HG03520 (cell line): ENCODE measurements around the gene ARHGAP26.

Source experiments
- ATAC-seq: cut with Tn5 transposase; IDR thresholded peaks from one replicate; pipeline ENCODE4 v1.9.1; 2021; ENCODE audit warnings: mild to moderate bottlenecking, moderate library complexity; ENCODE audit not compliant: unreplicated experiment

ARHGAP26 gene

GRCh38 chr5:143031781-143032580 lies 261.8 kb downstream of the ARHGAP26 start:
- ATAC-seq, result no peak

- no peak for ATAC-seq
Measured at GRCh38 chr5:143032581-143032836, 262.3 kb downstream of the ARHGAP26 start.

GRCh38 chr5:143033535-143034250 lies 263.5 kb downstream of the ARHGAP26 start:
- ATAC-seq, result no peak

- ATAC-seq, result no peak
Measured at GRCh38 chr5:143036146-143036927, 266.2 kb downstream of the ARHGAP26 start.

GRCh38 chr5:143037071-143037470 lies 266.9 kb downstream of the ARHGAP26 start:
- ATAC-seq, result no peak

- no peak for ATAC-seq
Measured at GRCh38 chr5:143037708-143038107, 267.5 kb downstream of the ARHGAP26 start.

- no peak for ATAC-seq
Measured at GRCh38 chr5:143040622-143041021, 270.4 kb downstream of the ARHGAP26 start.

- no peak for ATAC-seq
Measured at GRCh38 chr5:143041461-143041860, 271.3 kb downstream of the ARHGAP26 start.

- no peak for ATAC-seq
Measured at GRCh38 chr5:143041972-143042770, 272.0 kb downstream of the ARHGAP26 start.

- no peak for ATAC-seq
Measured at GRCh38 chr5:143044265-143044664, 274.1 kb downstream of the ARHGAP26 start.

- ATAC-seq, result no peak
Measured at GRCh38 chr5:143045062-143045461, 274.9 kb downstream of the ARHGAP26 start.

- ATAC-seq, result no peak
Measured at GRCh38 chr5:143046314-143046713, 276.1 kb downstream of the ARHGAP26 start.

- ATAC-seq, result no peak
Measured at GRCh38 chr5:143047091-143047490, 276.9 kb downstream of the ARHGAP26 start.

- ATAC-seq, result no peak
Measured at GRCh38 chr5:143050183-143050582, 280.0 kb downstream of the ARHGAP26 start.

- ATAC-seq, result no peak
Measured at GRCh38 chr5:143051244-143052058, 281.3 kb downstream of the ARHGAP26 start.

- no peak for ATAC-seq
Measured at GRCh38 chr5:143052967-143053682, 282.9 kb downstream of the ARHGAP26 start.

GRCh38 chr5:143053780-143054179 lies 283.6 kb downstream of the ARHGAP26 start:
- no peak for ATAC-seq

GRCh38 chr5:143054480-143054941 lies 284.3 kb downstream of the ARHGAP26 start:
- ATAC-seq, result no peak

- ATAC-seq, result no peak
Measured at GRCh38 chr5:143055596-143056338, 285.6 kb downstream of the ARHGAP26 start.
